Measurements from ENCODE around the gene ASPG.
"Not testable (repeated sequence)": the region's sequence is repeated elsewhere in the genome, so short reads cannot be mapped to it uniquely, and the experiment has no call there.

DNA sequence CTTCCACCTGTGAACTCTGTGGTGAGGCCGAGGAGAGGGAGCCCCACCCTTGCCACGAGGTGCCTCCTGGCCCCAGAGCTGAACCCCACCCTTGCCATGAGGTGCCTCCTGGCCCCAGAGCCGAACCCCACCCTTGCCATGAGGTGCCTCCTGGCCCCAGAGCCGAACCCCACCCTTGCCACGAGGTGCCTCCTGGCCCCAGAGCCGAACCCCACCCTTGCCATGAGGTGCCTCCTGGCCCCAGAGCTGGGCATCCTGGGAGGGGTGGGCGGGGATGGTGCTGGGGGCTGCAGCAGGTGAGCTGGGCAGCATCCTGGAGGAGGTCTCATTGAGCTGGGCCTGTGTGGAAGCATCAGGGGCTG is 67.9 kb downstream of the ASPG start:
- not testable (repeated sequence) for TF ChIP-seq CTCF (IDR thresholded peaks at IDR 0.05; ENCODE audit: extremely low read depth in 1 of 2, insufficient read depth in 1 of 2, low read depth in 1 of 2, low read length in 2 of 2); EZH2 (IDR thresholded peaks at IDR 0.05; ENCODE audit: borderline replicate concordance, low read depth, low read length, severe bottlenecking); POLR2AphosphoS5 (IDR thresholded peaks at IDR 0.05; ENCODE audit: insufficient read depth, low read depth, low read length)

Data from endothelial cell of umbilical vein (primary cell).